GM23338 (cell line): ENCODE results near the gene LRIG1. TPM values are rescaled to one million over a fixed set of nuclear protein-coding genes. Genes with fewer than 3 reads are reported as not detected.

Experiments
- ATAC-seq: fragments of 200-7000 bp; cut with Tn5 transposase; 3 replicates; pipeline ENCODE4 v1.9.1; 2020
- DNase-seq: peaks from one replicate; pipeline ENCODE4 v3.0.0-alpha.2; 2015; ENCODE audit warnings: low spot score
- H2AFZ ChIP-seq: fragments of 200-600 bp; sonication (generic); 2 replicates; pipeline ENCODE4 v1.8.0; 2016; ENCODE audit warnings: antibody characterized with exemption, mild to moderate bottlenecking, moderate library complexity
- H3F3A ChIP-seq: fragments of 200-600 bp; sonication (generic); replicated peaks from 2 replicates; pipeline ENCODE4 v1.8.0; 2017; ENCODE audit warnings: antibody characterized with exemption, mixed run types, low read depth
- H3K27ac ChIP-seq: fragments of 200-600 bp; sonication (generic); 2 replicates; pipeline ENCODE4 v1.6.1; 2016; ENCODE audit warnings: low read depth
- H3K27me3 ChIP-seq: fragments of 200-600 bp; sonication (generic); 2 replicates; pipeline ENCODE4 v1.8.0; 2016; ENCODE audit warnings: mild to moderate bottlenecking, mixed run types, moderate library complexity; ENCODE audit not compliant: insufficient read depth
- H3K36me3 ChIP-seq: fragments of 200-600 bp; sonication (generic); 2 replicates; pipeline ENCODE4 v1.8.0; 2016; ENCODE audit warnings: mild to moderate bottlenecking; ENCODE audit not compliant: insufficient read depth
- H3K4me1 ChIP-seq: fragments of 200-600 bp; sonication (generic); 2 replicates; pipeline ENCODE4 v1.8.0; 2016; ENCODE audit warnings: mild to moderate bottlenecking, moderate library complexity; ENCODE audit not compliant: insufficient read depth
- H3K4me2 ChIP-seq: fragments of 200-600 bp; sonication (generic); 2 replicates; pipeline ENCODE4 v1.7.1; 2017; ENCODE audit warnings: mixed run types
- H3K4me3 ChIP-seq: fragments of 200-600 bp; sonication (generic); 2 replicates; pipeline ENCODE4 v1.6.1; 2016; ENCODE audit warnings: mixed run types
- H3K79me2 ChIP-seq: fragments of 200-600 bp; sonication (generic); replicated peaks from 2 replicates; pipeline ENCODE4 v1.8.0; 2017; ENCODE audit warnings: mild to moderate bottlenecking; ENCODE audit not compliant: insufficient read depth
- H3K9me2 ChIP-seq: fragments of 200-600 bp; sonication (generic); 2 replicates; pipeline ENCODE4 v1.8.0; 2017; ENCODE audit not compliant: insufficient read depth
- H4K20me1 ChIP-seq: fragments of 200-600 bp; sonication (generic); replicated peaks from 2 replicates; pipeline ENCODE4 v1.8.0; 2017; ENCODE audit warnings: mild to moderate bottlenecking; ENCODE audit not compliant: insufficient read depth
- H3K27ac Mint-ChIP-seq: 2 replicates; pipeline ENCODE4 v1.8.0; 2020; ENCODE audit warnings: inconsistent platforms, mild to moderate bottlenecking, moderate library complexity, mixed read lengths
- H3K27me3 Mint-ChIP-seq: 3 replicates; pipeline ENCODE4 v1.8.0; 2022; ENCODE audit warnings: low read depth, mild to moderate bottlenecking, moderate library complexity, mixed read lengths, inconsistent platforms; ENCODE audit not compliant: insufficient read depth, poor library complexity
- H3K36me3 Mint-ChIP-seq: 3 replicates; pipeline ENCODE4 v1.8.0; 2021; ENCODE audit warnings: low read depth, mild to moderate bottlenecking, inconsistent platforms, moderate library complexity, mixed read lengths
- H3K4me1 Mint-ChIP-seq: 3 replicates; pipeline ENCODE4 v1.8.0; 2020; ENCODE audit warnings: mild to moderate bottlenecking, inconsistent platforms, mixed read lengths
- H3K4me3 Mint-ChIP-seq: 3 replicates; pipeline ENCODE4 v1.8.0; 2021; ENCODE audit warnings: moderate library complexity, mild to moderate bottlenecking, inconsistent platforms, mixed read lengths
- H3K9me3 Mint-ChIP-seq: 3 replicates; pipeline ENCODE4 v1.8.0; 2020; ENCODE audit warnings: moderate library complexity, mild to moderate bottlenecking, inconsistent platforms, mixed read lengths
- CREB1 ChIP-seq: fragments of 250-450 bp; sonication (Bioruptor Pico); IDR thresholded peaks from 2 replicates; pipeline ENCODE4 v1.5.0; 2020; ENCODE audit warnings: low read depth, mild to moderate bottlenecking, moderate library complexity
- CTCF ChIP-seq, 2 experiments: fragments of 200-600 bp in 1 of 2; sonication (generic) in 1 of 2; conservative IDR thresholded peaks; 2 replicates each; pipeline versions ENCODE4 v1.5.1 to v1.6.1; 2016 to 2017; ENCODE audit warnings: antibody characterized with exemption in 2 of 2, low read depth in 2 of 2, mild to moderate bottlenecking in 2 of 2, moderate library complexity in 1 of 2
- ETS1 ChIP-seq: IDR thresholded peaks from 2 replicates; pipeline ENCODE4 v1.6.1; 2016; ENCODE audit warnings: antibody characterized with exemption
- EZH2 ChIP-seq: fragments of 200-600 bp; sonication (generic); IDR thresholded peaks from one replicate; pipeline ENCODE4 v1.8.0; 2017; ENCODE audit warnings: antibody characterized with exemption, mild to moderate bottlenecking, low read depth; ENCODE audit not compliant: unreplicated experiment
- EZH2phosphoT487 ChIP-seq: fragments of 200-600 bp; sonication (generic); IDR thresholded peaks from one replicate; pipeline ENCODE4 v1.8.1; 2018; ENCODE audit warnings: antibody characterized with exemption; ENCODE audit not compliant: unreplicated experiment
- JUNB ChIP-seq: IDR thresholded peaks from one replicate; pipeline ENCODE4 v1.6.1; 2016; ENCODE audit warnings: antibody characterized with exemption; ENCODE audit not compliant: unreplicated experiment
- NANOG ChIP-seq: IDR thresholded peaks from 2 replicates; pipeline ENCODE4 v1.6.1; 2016; ENCODE audit warnings: antibody characterized with exemption, borderline replicate concordance
- POLR2AphosphoS5 ChIP-seq: IDR thresholded peaks from 2 replicates; pipeline ENCODE4 v1.6.1; 2016; ENCODE audit warnings: antibody characterized with exemption, low read depth
- REST ChIP-seq: IDR thresholded peaks from one replicate; pipeline ENCODE4 v1.6.1; 2018; ENCODE audit warnings: antibody characterized with exemption; ENCODE audit not compliant: unreplicated experiment
- STAT1 ChIP-seq: IDR thresholded peaks from one replicate; pipeline ENCODE4 v1.6.1; 2016; ENCODE audit warnings: antibody characterized with exemption; ENCODE audit not compliant: unreplicated experiment
- ZNF114 ChIP-seq: fragments of 250-450 bp; sonication (Bioruptor Pico); IDR thresholded peaks from 2 replicates; pipeline ENCODE4 v1.5.0; 2020; ENCODE audit warnings: mild to moderate bottlenecking, moderate library complexity
- ZNF331 ChIP-seq: fragments of 250-450 bp; sonication (Bioruptor Pico); IDR thresholded peaks from 2 replicates; pipeline ENCODE4 v1.5.0; 2020; ENCODE audit warnings: low read depth, mild to moderate bottlenecking, moderate library complexity
- ZNF462 ChIP-seq: fragments of 250-450 bp; sonication (Bioruptor Pico); IDR thresholded peaks from 2 replicates; pipeline ENCODE4 v1.5.0; 2020; ENCODE audit warnings: mild to moderate bottlenecking, moderate library complexity
- polyA plus RNA-seq: library from polyadenylated mRNA; unstranded; fragments of >200 nt; fragmentation: Nextera tagmentation; extraction: Ambion mirVana; gene quantifications from 2 replicates; pipeline ENCODE4 v1.2.1, GENCODE V29; 2016
- total RNA-seq: library from RNA; depleted of rRNA; stranded (reverse); fragments of >200 nt; shearing (Covaris generic); gene quantifications from 2 replicates; pipeline ENCODE4 v1.2.3, GENCODE V29; 2014

The LRIG1 gene
- total and polyA plus RNA-seq, 2 experiments from 2014 or later, result 40.0 to 134 TPM

- peaks cover 17% of the 10 kb centered on the region for H3K4me1 Mint-ChIP-seq
- H3K4me3 Mint-ChIP-seq, result no peak overlapping the region
Measured at GRCh38 chr3:66539466-66539989, 38.7 kb upstream of the LRIG1 start.

More at GRCh38 chr3:66539466-66539989, 38.7 kb upstream of the LRIG1 start:
- no peak for TF ChIP-seq POLR2AphosphoS5
- TF ChIP-seq CREB1 (CRISPR knock-in tag), result no peak
- TF ChIP-seq NANOG, result no peak
- no peak for TF ChIP-seq JUNB
- TF ChIP-seq REST, result no peak
- TF ChIP-seq ZNF331, result no peak
- TF ChIP-seq EZH2phosphoT487, result no peak
- TF ChIP-seq ZNF114 (CRISPR knock-in tag), result no peak
- TF ChIP-seq EZH2, result no peak
- no peak for TF ChIP-seq ETS1
- TF ChIP-seq ZNF462 (CRISPR knock-in tag), result no peak
- TF ChIP-seq CTCF (conservative IDR thresholded peaks at IDR 0.05; ENCODE audit: low read depth in 2 of 2), result no peak
- TF ChIP-seq STAT1, result no peak
- Histone ChIP-seq H3K4me1 (peaks cover 12% of the 10 kb centered on the region), H2AFZ (no peak overlapping the region), H4K20me1 (no peaks in the 10 kb centered on the region), H3K4me2 (no peak overlapping the region), H3K27me3 (no peaks in the 10 kb centered on the region), H3K79me2 (no peaks in the 10 kb centered on the region), H3K27ac (no peak overlapping the region), H3F3A (no peaks in the 10 kb centered on the region), H3K4me3 (no peak overlapping the region), H3K36me3 (no peaks in the 10 kb centered on the region), H3K9me2 (no peaks in the 10 kb centered on the region)
- Mint-ChIP-seq H3K27me3 (peaks cover 1% of the 10 kb centered on the region), H3K27ac (no peak overlapping the region), H3K9me3 (peaks cover 7% of the 10 kb centered on the region; the same call in 2 of the 3 replicates), H3K36me3 (0 out of 3 replicates have a peak, but pooled peaks cover 8% of the 10 kb centered on the region)
- no peak for DNase-seq
- ATAC-seq, result no peak
